T-helper 1 cell treated with Interleukin-12 subunit alpha and Interleukin-12 subunit beta and Interleukin-4 antibody, amounts not matched to agents 30 ng/mL and 1 ng/mL, for 36 hours (primary cell): ENCODE measurements around the gene CAMKK1. TPM values are rescaled to one million over a fixed set of nuclear protein-coding genes. Genes with fewer than 3 reads are reported as not detected.

ENCODE experiments used
- intact Hi-C: fragments of 100-400 bp; cut with micrococcal nuclease; formaldehyde crosslinking; loops from one replicate; pipeline ENCODE4 v1.15.1; 2024
- total RNA-seq: library from RNA; stranded (reverse); gene quantifications from 2 replicates; pipeline ENCODE4 v1.2.3, GENCODE V29; 2022

The CAMKK1 gene
- total RNA-seq, 1 donor from 2014 or later = 3.9 TPM

GRCh38 chr17:3848229-3848835, 44.5 kb downstream of the CAMKK1 start:
- intact Hi-C loops = loop anchor here (5.0 kb wide), 1 partner anchor 64 kb away; no protein-coding TSS in a partner anchor

DNA sequence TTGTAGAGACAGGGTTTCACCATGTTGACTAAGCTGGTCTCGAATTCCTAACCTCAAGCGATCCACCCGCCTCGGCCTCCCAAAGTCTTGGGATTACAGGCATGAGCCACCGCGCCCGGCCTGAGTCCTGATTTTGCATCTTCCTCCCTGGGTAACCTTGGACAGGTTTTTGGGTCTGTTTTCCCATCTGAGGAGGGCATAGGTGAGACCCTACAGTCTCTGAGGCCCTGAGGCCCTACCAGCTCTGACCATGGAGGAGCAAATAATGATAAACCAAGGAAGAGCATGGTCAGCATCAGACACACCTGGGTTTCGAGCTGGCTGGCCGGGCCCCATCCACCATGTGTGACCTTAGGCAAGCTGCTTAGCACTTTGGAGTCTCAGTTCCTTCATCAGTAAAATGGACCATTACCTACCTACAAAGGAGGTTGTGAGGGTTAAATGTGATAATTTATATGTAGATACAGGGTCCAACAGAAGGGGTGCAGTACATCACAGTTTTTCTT, 45.6 kb downstream of the CAMKK1 start:
- intact Hi-C loops = loop anchor here (5.0 kb wide), 1 partner anchor 65 kb away; no protein-coding TSS in a partner anchor

- intact Hi-C loops = loop anchor here (1.0 to 5.0 kb wide), 11 partner anchors 19 to 297 kb away; partner anchors contain the start of genes ATP2A3, CAMKK1, CTNS and CYB5D2
Observed at GRCh38 chr17:3846437-3847164, 46.3 kb downstream of the CAMKK1 start.

DNA sequence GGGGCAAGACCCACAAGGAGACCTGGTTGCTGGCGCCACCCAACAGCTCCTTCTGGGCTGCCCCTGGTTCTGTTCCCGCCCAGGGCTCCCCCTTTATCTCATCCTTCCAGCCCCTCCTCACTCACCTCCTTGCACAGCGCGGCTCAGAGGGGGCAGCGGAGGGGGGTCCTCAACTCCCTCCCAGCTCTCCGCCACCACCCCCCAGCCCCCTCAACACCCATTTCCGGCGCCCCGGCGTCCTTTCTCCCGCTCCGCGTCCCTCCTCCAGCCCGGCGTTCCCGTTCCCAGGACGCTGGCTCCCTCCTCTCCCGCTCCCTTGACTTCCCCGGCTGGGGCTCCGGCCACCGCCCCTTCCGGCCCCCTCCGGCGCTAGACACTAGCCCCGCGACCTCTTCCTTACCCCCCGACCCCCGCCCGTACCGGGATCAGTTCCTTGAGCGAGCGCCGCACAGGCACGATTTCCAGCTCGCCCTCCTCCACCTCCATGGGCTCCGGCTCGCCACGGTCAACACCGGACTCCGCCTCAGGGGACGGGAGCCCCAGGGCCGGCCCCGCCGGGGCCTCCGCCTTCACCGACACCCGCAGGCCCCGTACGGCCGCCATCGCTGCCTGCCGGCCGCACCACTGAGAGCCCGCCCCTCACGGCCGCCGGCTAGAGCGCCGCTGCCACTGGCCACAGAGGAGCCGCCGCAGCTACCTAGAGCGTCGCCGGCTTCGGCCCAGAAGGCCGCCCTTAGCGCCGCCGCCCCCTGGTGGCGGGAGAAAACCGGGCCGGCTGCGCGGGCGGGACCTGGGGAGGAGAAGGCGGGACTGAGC, 47.0 kb downstream of the CAMKK1 start, which contains the start of gene NCBP3:
NCBP3 (minus strand) TSS at position 626 of the 816 bp plus-strand sequence; CDS start at position 603, 23 bp downstream.
- intact Hi-C loops = loop anchor here (1.0 to 5.0 kb wide), 11 partner anchors 19 to 297 kb away; partner anchors contain the start of genes ATP2A3, CAMKK1, CTNS and CYB5D2

GRCh38 chr17:3845291-3845620, 47.6 kb downstream of the CAMKK1 start:
- intact Hi-C loops = loop anchor here (5.0 kb wide), 1 partner anchor 67 kb away; no protein-coding TSS in a partner anchor

- intact Hi-C loops = loop anchor here (1.0 kb wide), 1 partner anchor 231 kb away; no protein-coding TSS in a partner anchor
Observed at GRCh38 chr17:3844556-3844955, 48.3 kb downstream of the CAMKK1 start.

DNA sequence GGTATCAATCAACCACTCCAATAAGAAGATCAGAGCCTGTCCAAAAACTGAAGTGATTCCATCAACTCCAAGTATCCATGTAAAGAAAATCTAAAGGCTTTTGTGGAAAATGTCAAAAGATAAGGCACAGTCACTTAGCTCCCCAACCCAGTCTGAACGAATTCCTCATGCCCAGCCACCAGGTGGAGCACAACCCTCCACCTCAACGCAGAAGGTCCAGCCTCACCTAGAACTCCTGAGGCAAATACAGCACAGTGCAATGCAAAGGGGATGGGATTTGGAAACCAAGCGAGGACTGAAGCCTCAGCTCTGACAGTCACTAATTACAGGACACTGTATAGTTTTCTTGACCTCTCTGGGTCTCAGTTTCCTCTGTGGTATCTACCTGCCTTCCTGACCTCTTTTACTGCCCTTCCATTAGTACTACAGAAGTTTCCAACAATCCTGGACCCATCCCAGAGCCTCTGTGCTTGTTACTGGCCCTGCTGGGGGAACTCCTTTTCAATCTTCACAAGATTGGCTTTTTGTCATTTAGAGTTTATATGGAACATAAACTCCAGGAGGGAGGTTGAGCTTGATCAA, 48.8 kb downstream of the CAMKK1 start:
- intact Hi-C loops = loop anchor here (1.0 kb wide), 1 partner anchor 231 kb away; no protein-coding TSS in a partner anchor

GRCh38 chr17:3838206-3838605, 54.6 kb downstream of the CAMKK1 start:
- intact Hi-C loops = no loop called here

- intact Hi-C loops = no loop called here
Observed at GRCh38 chr17:3836551-3836950, 56.3 kb downstream of the CAMKK1 start.

DNA sequence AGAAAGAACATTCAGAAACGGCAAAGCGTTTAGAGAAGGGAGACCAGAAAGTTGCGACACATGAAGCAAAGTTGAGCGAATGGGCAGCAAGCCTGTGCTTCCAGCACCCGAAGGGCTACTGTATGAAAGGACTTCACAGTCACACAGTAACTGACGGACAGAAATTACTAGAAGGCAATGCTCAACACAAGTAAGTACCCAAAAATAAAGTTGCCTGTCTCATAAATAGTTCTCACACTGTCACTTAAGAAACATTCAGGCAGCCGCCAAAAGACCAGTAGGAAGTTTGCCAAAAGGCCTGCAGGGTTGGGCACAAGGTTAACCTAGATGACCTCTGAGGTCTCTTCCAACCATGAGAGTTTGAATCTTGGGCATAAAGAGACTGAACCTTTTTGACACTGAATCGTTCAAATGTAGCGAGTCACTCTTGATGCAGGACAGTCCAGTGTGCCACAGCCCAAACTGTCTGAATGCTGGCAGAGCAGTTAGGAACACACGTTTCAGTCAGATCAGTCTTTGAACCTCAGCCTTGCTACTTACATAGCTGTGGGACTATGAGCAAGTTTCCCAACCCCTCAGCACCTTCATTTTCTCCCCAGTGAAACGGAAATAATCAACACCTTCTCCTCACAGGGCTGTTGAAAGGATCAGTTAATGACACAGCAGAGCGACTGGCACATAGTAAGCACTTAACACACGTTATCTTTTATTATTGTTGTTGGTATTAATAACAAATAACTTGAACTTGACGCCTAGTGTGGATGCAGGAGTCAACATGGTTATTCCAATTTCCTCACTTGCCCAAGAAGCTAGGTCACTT, 57.2 kb downstream of the CAMKK1 start:
- intact Hi-C loops = no loop called here

DNA sequence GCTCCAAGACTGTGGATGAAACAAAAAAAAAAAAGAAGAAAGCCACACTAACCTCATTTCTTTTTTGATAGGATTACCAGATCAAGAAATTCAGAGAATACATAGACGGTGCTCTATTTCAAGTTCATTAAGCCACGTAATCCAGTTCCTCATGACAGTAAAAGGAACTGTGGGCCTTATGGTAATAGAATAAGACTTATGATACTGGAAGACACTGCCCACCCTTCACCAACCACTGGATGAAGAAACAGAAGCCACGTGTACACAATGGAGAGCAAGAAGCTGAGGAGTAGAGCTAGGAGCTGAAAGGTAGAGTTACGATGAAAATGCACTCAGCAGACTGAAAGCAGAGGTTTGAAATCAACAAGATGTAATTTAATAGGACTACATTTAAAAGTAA, 58.0 kb downstream of the CAMKK1 start:
- intact Hi-C loops = no loop called here

DNA sequence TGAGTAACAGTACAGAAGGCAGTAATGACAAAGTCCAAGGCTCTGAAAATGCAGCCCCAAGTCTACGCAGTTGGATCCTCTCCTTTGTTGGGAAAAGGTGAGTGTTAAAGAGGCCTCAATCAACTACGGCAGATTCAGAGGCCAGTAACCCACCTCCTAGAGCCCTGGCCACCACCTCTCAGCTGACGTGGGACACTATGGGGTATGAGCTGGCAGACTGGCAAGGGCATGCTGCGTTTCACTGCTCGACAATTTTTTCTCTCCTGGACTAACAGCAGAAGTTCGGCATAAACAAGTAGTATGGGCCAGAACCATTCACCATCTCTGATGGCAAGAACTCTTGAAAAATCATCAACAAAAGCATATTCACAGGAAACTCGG, 64.0 kb downstream of the CAMKK1 start:
- intact Hi-C loops = no loop called here

- intact Hi-C loops = no loop called here
Observed at GRCh38 chr17:3828151-3828851, 64.6 kb downstream of the CAMKK1 start.

GRCh38 chr17:3827124-3827773, 65.6 kb downstream of the CAMKK1 start:
- intact Hi-C loops = loop anchor here (1.0 to 2.0 kb wide), 4 partner anchors 19 to 225 kb away; partner anchors contain the start of gene NCBP3

DNA sequence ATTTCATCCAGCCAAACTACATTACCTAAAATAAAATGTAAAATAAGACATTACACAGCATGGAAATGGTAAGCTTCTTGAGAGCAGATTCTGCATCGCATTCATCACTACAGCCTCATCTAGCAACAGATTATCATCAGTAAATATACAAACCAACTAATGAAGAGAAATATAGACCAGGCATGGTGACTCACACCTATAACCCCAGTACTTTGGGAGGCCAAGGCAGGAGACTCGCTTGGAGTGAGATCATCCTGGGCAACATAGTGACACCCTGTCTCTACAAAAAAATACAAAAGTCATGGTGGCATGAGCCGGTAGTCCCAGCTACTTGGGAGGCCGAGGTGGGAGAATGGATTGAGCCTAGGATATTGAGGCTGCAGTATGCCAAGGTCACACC, 66.7 kb downstream of the CAMKK1 start:
- intact Hi-C loops = loop anchor here (2.0 kb wide), 1 partner anchor 143 kb away; no protein-coding TSS in a partner anchor

GRCh38 chr17:3821101-3821500, 71.8 kb downstream of the CAMKK1 start:
- intact Hi-C loops = no loop called here

GRCh38 chr17:3818786-3819185, 74.1 kb downstream of the CAMKK1 start:
- intact Hi-C loops = no loop called here

GRCh38 chr17:3817851-3818605, 74.8 kb downstream of the CAMKK1 start:
- intact Hi-C loops = no loop called here
